DND-41 (cell line): ENCODE data around the gene TPCN1.

Source experiments
- ATAC-seq: fragments of 200-7000 bp; cut with Tn5 transposase; 3 replicates; pipeline ENCODE4 v1.9.1; 2021; ENCODE audit warnings: low read depth; ENCODE audit not compliant: insufficient read depth
- DNase-seq: peaks from one replicate; pipeline ENCODE4 v3.0.0-alpha.2; 2020
- H2AFZ ChIP-seq: 2 replicates; pipeline ENCODE4 v1.6.0; 2012; ENCODE audit warnings: low read depth, low read length
- H3K27ac ChIP-seq: 2 replicates; pipeline ENCODE4 v1.5.1; 2012; ENCODE audit warnings: low read length, inconsistent platforms
- H3K27me3 ChIP-seq: fragments of 200-600 bp; sonication (generic); 2 replicates; pipeline ENCODE4 v1.6.0; 2012; ENCODE audit warnings: low read length, mild to moderate bottlenecking, inconsistent platforms; ENCODE audit not compliant: insufficient read depth, poor library complexity
- H3K36me3 ChIP-seq: 2 replicates; pipeline ENCODE4 v1.5.1; 2012; ENCODE audit warnings: low read length, inconsistent platforms; ENCODE audit not compliant: insufficient read depth
- H3K4me1 ChIP-seq: 2 replicates; pipeline ENCODE4 v1.5.1; 2012; ENCODE audit warnings: mild to moderate bottlenecking, low read length; ENCODE audit not compliant: insufficient read depth
- H3K4me2 ChIP-seq: 2 replicates; pipeline ENCODE4 v1.6.0; 2012; ENCODE audit warnings: mild to moderate bottlenecking, moderate library complexity, low read length, inconsistent platforms; ENCODE audit not compliant: insufficient read depth
- H3K4me3 ChIP-seq, 2 experiments: fragments of 200-600 bp in 1 of 2; shearing (Covaris generic) in 1 of 2; 2 replicates each; pipeline ENCODE4 v1.5.1; 2012 to 2016; ENCODE audit warnings: inconsistent platforms in 2 of 2, low read length in 2 of 2, mild to moderate bottlenecking in 2 of 2, low read depth in 1 of 2, moderate library complexity in 1 of 2
- H3K79me2 ChIP-seq: 2 replicates; pipeline ENCODE4 v1.6.0; 2012; ENCODE audit warnings: low read length, inconsistent platforms; ENCODE audit not compliant: insufficient read depth
- H3K9ac ChIP-seq: 2 replicates; pipeline ENCODE4 v1.6.0; 2012; ENCODE audit warnings: low read depth, mild to moderate bottlenecking, inconsistent platforms, low read length, moderate library complexity
- H3K9me3 ChIP-seq: 2 replicates; pipeline ENCODE4 v1.5.1; 2012; ENCODE audit warnings: low read length, moderate library complexity, mild to moderate bottlenecking, inconsistent platforms; ENCODE audit not compliant: insufficient read depth, severe bottlenecking
- H4K20me1 ChIP-seq: 2 replicates; pipeline ENCODE4 v1.6.0; 2012; ENCODE audit warnings: low read length; ENCODE audit not compliant: insufficient read depth
- CTCF ChIP-seq: IDR thresholded peaks from 2 replicates; pipeline ENCODE4 v1.5.1; 2012; ENCODE audit warnings: borderline replicate concordance, low read length, moderate library complexity, mild to moderate bottlenecking; ENCODE audit not compliant: poor library complexity, severe bottlenecking; ENCODE audit errors: extremely low read depth
- EZH2 ChIP-seq: IDR thresholded peaks from 3 replicates; pipeline ENCODE4 v1.6.1; 2012; ENCODE audit warnings: borderline replicate concordance, low read depth, mild to moderate bottlenecking, moderate library complexity, low read length, inconsistent platforms; ENCODE audit not compliant: severe bottlenecking

Gene TPCN1

GRCh38 chr12:113306382-113306781, 85.1 kb downstream of the TPCN1 start:
- no peaks in the 10 kb centered on the region for H3K27me3 ChIP-seq
- no peak overlapping the region for H2AFZ ChIP-seq
- H3K4me2 ChIP-seq, result no peak overlapping the region
- peaks cover 4% of the 10 kb centered on the region; the same call in 1 of the 2 replicates for H3K4me1 ChIP-seq
- DNase-seq, result no peak
- ATAC-seq, result no peak
- H3K79me2 ChIP-seq, result no peaks in the 10 kb centered on the region
- no peaks in the 10 kb centered on the region; the same call in 1 of the 2 replicates for H4K20me1 ChIP-seq
- no peak for TF ChIP-seq CTCF
- TF ChIP-seq EZH2, result no peak
- H3K27ac ChIP-seq, result no peak overlapping the region
- H3K9ac ChIP-seq, result no peak overlapping the region
- no peaks in the 10 kb centered on the region for H3K9me3 ChIP-seq
- peaks cover 73% of the 10 kb centered on the region for H3K36me3 ChIP-seq
- H3K4me3 ChIP-seq, result no peak overlapping the region

- no peak overlapping the region for H3K4me3 ChIP-seq
- no peak overlapping the region for H3K27ac ChIP-seq
- peaks cover 73% of the 10 kb centered on the region for H3K36me3 ChIP-seq
- no peak for TF ChIP-seq EZH2
- TF ChIP-seq CTCF, result peak; percentile 46
- H3K79me2 ChIP-seq, result no peaks in the 10 kb centered on the region
- no peaks in the 10 kb centered on the region for H4K20me1 ChIP-seq
- no peaks in the 10 kb centered on the region for H3K9me3 ChIP-seq
- ATAC-seq (peak; percentile 36; the same call in 1 of the 3 replicates), DNase-seq (peak; percentile 32)
- no peak overlapping the region for H3K9ac ChIP-seq
- H3K4me1 ChIP-seq, result no peaks in the 10 kb centered on the region
- no peak overlapping the region for H3K4me2 ChIP-seq
- H2AFZ ChIP-seq, result no peak overlapping the region
- H3K27me3 ChIP-seq, result no peaks in the 10 kb centered on the region
Observed at GRCh38 chr12:113310489-113310888, 89.2 kb downstream of the TPCN1 start.

GRCh38 chr12:113314121-113314529, 92.9 kb downstream of the TPCN1 start:
- H3K36me3 ChIP-seq, result peaks cover 84% of the 10 kb centered on the region
- H3K9me3 ChIP-seq, result no peaks in the 10 kb centered on the region
- no peak overlapping the region for H3K27ac ChIP-seq
- H2AFZ ChIP-seq, result no peak overlapping the region
- no peaks in the 10 kb centered on the region for H3K27me3 ChIP-seq
- H3K4me1 ChIP-seq, result no peaks in the 10 kb centered on the region
- H3K9ac ChIP-seq, result no peak overlapping the region
- TF ChIP-seq CTCF, result no peak
- no peak overlapping the region for H3K4me3 ChIP-seq
- no peaks in the 10 kb centered on the region for H4K20me1 ChIP-seq
- no peaks in the 10 kb centered on the region for H3K79me2 ChIP-seq
- no peak overlapping the region for H3K4me2 ChIP-seq
- ATAC-seq, result no peak
- no peak for DNase-seq

DNA sequence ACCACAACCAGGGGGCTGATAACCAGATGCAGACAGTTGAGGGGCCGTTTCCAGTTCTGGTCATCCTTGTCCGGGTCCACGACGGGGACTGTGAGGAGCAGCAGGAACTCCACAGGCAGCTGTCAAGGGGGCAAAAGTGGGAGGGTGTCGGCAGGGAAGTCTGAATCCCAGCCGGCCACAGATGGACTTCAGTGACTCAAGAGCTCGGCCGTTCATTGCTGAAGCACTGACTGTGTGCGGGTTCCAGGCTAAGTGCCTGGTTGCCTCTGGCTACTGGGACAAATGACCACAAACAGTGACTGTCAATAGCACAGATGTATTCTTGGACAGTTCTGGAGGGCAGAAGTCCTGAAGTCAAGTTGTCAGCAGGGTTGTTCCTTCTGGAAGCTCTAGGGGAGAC, 94.1 kb downstream of the TPCN1 start:
- Histone ChIP-seq H3K9ac (no peak overlapping the region), H2AFZ (no peak overlapping the region), H3K36me3 (peaks cover 87% of the 10 kb centered on the region), H3K27ac (no peak overlapping the region), H3K4me3 (no peak overlapping the region), H3K27me3 (no peaks in the 10 kb centered on the region), H3K4me1 (no peaks in the 10 kb centered on the region), H3K79me2 (no peaks in the 10 kb centered on the region), H3K4me2 (no peak overlapping the region), H3K9me3 (no peaks in the 10 kb centered on the region), H4K20me1 (no peaks in the 10 kb centered on the region)
- ATAC-seq (no peak), DNase-seq (no peak)
- TF ChIP-seq CTCF, result no peak
- TF ChIP-seq EZH2, result no peak
